C4-2B (cell line): Measurements from ENCODE around the gene NALCN.

Experiments used
- ZFX ChIP-seq: fragments of 450-650 bp; IDR thresholded peaks from 2 replicates; pipeline ENCODE4 v1.6.1; 2017
- TF ChIP-seq, protein P1 (sequence below): fragments of 450-650 bp; conservative IDR thresholded peaks from 2 replicates; pipeline ENCODE4 v1.5.1; 2017; ENCODE audit warnings: mild to moderate bottlenecking

- TF ChIP-seq ZFX, result no peak
- TF ChIP-seq, protein P1, sequence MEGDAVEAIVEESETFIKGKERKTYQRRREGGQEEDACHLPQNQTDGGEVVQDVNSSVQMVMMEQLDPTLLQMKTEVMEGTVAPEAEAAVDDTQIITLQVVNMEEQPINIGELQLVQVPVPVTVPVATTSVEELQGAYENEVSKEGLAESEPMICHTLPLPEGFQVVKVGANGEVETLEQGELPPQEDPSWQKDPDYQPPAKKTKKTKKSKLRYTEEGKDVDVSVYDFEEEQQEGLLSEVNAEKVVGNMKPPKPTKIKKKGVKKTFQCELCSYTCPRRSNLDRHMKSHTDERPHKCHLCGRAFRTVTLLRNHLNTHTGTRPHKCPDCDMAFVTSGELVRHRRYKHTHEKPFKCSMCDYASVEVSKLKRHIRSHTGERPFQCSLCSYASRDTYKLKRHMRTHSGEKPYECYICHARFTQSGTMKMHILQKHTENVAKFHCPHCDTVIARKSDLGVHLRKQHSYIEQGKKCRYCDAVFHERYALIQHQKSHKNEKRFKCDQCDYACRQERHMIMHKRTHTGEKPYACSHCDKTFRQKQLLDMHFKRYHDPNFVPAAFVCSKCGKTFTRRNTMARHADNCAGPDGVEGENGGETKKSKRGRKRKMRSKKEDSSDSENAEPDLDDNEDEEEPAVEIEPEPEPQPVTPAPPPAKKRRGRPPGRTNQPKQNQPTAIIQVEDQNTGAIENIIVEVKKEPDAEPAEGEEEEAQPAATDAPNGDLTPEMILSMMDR, result no peak
Measured at GRCh38 chr13:101258071-101258470, 158.2 kb downstream of the NALCN start.
